H9 (cell line): ENCODE results near the gene MROH2A. TPM values are rescaled to one million over a fixed set of nuclear protein-coding genes. Genes with fewer than 3 reads are reported as not detected.

Source experiments
- DNase-seq: peaks from one replicate; pipeline ENCODE4 v3.0.0-alpha.2; 2017
- H2AFZ ChIP-seq: one replicate; pipeline ENCODE4 v1.6.1; 2013; ENCODE audit warnings: mild to moderate bottlenecking, low read length, control low read depth, moderate library complexity
- H2AK5ac ChIP-seq: 2 replicates; pipeline ENCODE4 v1.6.1; 2013; ENCODE audit warnings: low read length, control low read depth, mixed read lengths; ENCODE audit not compliant: insufficient read length
- H2BK120ac ChIP-seq: one replicate; pipeline ENCODE4 v1.6.1; 2013; ENCODE audit warnings: low read depth, mild to moderate bottlenecking, low read length, control low read depth, inconsistent platforms; ENCODE audit not compliant: poor library complexity, severe bottlenecking
- H2BK12ac ChIP-seq: 2 replicates; pipeline ENCODE4 v1.6.1; 2013; ENCODE audit warnings: low read length, control low read depth, mixed read lengths, low read depth; ENCODE audit not compliant: insufficient read length
- H2BK15ac ChIP-seq: 2 replicates; pipeline ENCODE4 v1.6.1; 2013; ENCODE audit warnings: low read depth, low read length, control low read depth
- H2BK20ac ChIP-seq: one replicate; pipeline ENCODE4 v1.6.1; 2013; ENCODE audit warnings: low read depth, mild to moderate bottlenecking, low read length, control low read depth, inconsistent platforms; ENCODE audit not compliant: poor library complexity, severe bottlenecking
- H2BK5ac ChIP-seq: 2 replicates; pipeline ENCODE4 v1.6.1; 2013; ENCODE audit warnings: low read length, control low read depth, mixed read lengths; ENCODE audit not compliant: insufficient read length
- H3K14ac ChIP-seq: 2 replicates; pipeline ENCODE4 v1.6.1; 2013; ENCODE audit warnings: low read length, control low read depth; ENCODE audit not compliant: insufficient read depth
- H3K18ac ChIP-seq: 2 replicates; pipeline ENCODE4 v1.6.1; 2013; ENCODE audit warnings: low read depth, mild to moderate bottlenecking, mixed read lengths, low read length, control low read depth; ENCODE audit not compliant: insufficient read length
- H3K23ac ChIP-seq: 2 replicates; pipeline ENCODE4 v1.6.1; 2013; ENCODE audit warnings: low read length, control low read depth, mixed read lengths, low read depth; ENCODE audit not compliant: insufficient read length
- H3K23me2 ChIP-seq: 2 replicates; pipeline ENCODE4 v1.6.1; 2013; ENCODE audit warnings: low read depth, mild to moderate bottlenecking, mixed read lengths, low read length, control low read depth; ENCODE audit not compliant: insufficient read length, poor library complexity, severe bottlenecking
- H3K27ac ChIP-seq: 2 replicates; pipeline ENCODE4 v1.5.1; 2013; ENCODE audit warnings: low read length, control low read depth, mixed read lengths, low read depth; ENCODE audit not compliant: insufficient read length
- H3K27me3 ChIP-seq: 2 replicates; pipeline ENCODE4 v1.6.1; 2013; ENCODE audit warnings: low read length, control low read depth, inconsistent platforms; ENCODE audit not compliant: insufficient read depth
- H3K4ac ChIP-seq: 2 replicates; pipeline ENCODE4 v1.6.1; 2013; ENCODE audit warnings: low read depth, mild to moderate bottlenecking, control low read depth, inconsistent platforms, low read length, moderate library complexity
- H3K4me1 ChIP-seq: 2 replicates; pipeline ENCODE4 v1.6.1; 2013; ENCODE audit warnings: low read length, control low read depth, inconsistent platforms; ENCODE audit not compliant: insufficient read depth
- H3K4me2 ChIP-seq: 2 replicates; pipeline ENCODE4 v1.6.1; 2013; ENCODE audit warnings: low read length, control low read depth, mixed read lengths; ENCODE audit not compliant: insufficient read length, insufficient read depth
- H3K56ac ChIP-seq: 2 replicates; pipeline ENCODE4 v1.6.1; 2013; ENCODE audit warnings: low read depth, mild to moderate bottlenecking, mixed read lengths, low read length, control low read depth; ENCODE audit not compliant: insufficient read length
- H3K79me1 ChIP-seq: 2 replicates; pipeline ENCODE4 v1.6.1; 2013; ENCODE audit warnings: low read depth, mild to moderate bottlenecking, moderate library complexity, low read length, control low read depth, inconsistent platforms; ENCODE audit not compliant: insufficient read depth, poor library complexity, severe bottlenecking
- H3K79me2 ChIP-seq: 2 replicates; pipeline ENCODE4 v1.6.1; 2013; ENCODE audit warnings: low read length, control low read depth, inconsistent platforms; ENCODE audit not compliant: insufficient read depth
- H3K9ac ChIP-seq: 2 replicates; pipeline ENCODE4 v1.6.1; 2013; ENCODE audit warnings: low read length, control low read depth, mixed read lengths; ENCODE audit not compliant: insufficient read length; ENCODE audit errors: extremely low read depth
- H3K9me3 ChIP-seq: one replicate; pipeline ENCODE4 v1.6.1; 2013; ENCODE audit warnings: low read depth, low read length, inconsistent platforms; ENCODE audit not compliant: control insufficient read depth
- H3T11ph ChIP-seq: one replicate; pipeline ENCODE4 v1.6.1; 2013; ENCODE audit warnings: mild to moderate bottlenecking, low read length, control low read depth, inconsistent platforms
- H4K20me1 ChIP-seq: one replicate; pipeline ENCODE4 v1.6.1; 2013; ENCODE audit not compliant: control insufficient read depth, insufficient read length, insufficient read depth
- H4K5ac ChIP-seq: 2 replicates; pipeline ENCODE4 v1.6.1; 2013; ENCODE audit warnings: low read depth, mild to moderate bottlenecking, mixed read lengths, low read length, control low read depth; ENCODE audit not compliant: insufficient read length
- H4K8ac ChIP-seq: replicated peaks from 2 replicates; pipeline ENCODE4 v1.6.1; 2013; ENCODE audit warnings: low read length, control low read depth, mixed read lengths, low read depth; ENCODE audit not compliant: insufficient read length
- H4K91ac ChIP-seq: 2 replicates; pipeline ENCODE4 v1.6.1; 2013; ENCODE audit warnings: low read depth, mild to moderate bottlenecking, moderate library complexity, mixed read lengths, low read length, control low read depth; ENCODE audit not compliant: insufficient read length
- H3K27ac Mint-ChIP-seq, 3 experiments: 2 replicates in 2 of 3; 3 replicates in 1 of 3; pipeline ENCODE4 v1.8.0; 2020 to 2021; ENCODE audit warnings: mixed read lengths in 3 of 3, mild to moderate bottlenecking in 1 of 3, moderate library complexity in 1 of 3
- H3K27me3 Mint-ChIP-seq: 2 replicates; pipeline ENCODE4 v1.8.0; 2021; ENCODE audit warnings: low read depth, mild to moderate bottlenecking, moderate library complexity, mixed read lengths
- H3K36me3 Mint-ChIP-seq, 3 experiments: 2 replicates in 2 of 3; 3 replicates in 1 of 3; pipeline ENCODE4 v1.8.0; 2020 to 2021; ENCODE audit warnings: low read depth in 3 of 3, mixed read lengths in 3 of 3; ENCODE audit not compliant: insufficient read depth in 1 of 3
- H3K4me1 Mint-ChIP-seq, 2 experiments: 2 replicates each; pipeline ENCODE4 v1.8.0; 2020; ENCODE audit warnings: mixed read lengths in 2 of 2
- H3K4me3 Mint-ChIP-seq, 2 experiments: 2 replicates in 1 of 2; 3 replicates in 1 of 2; pipeline ENCODE4 v1.8.0; 2020 to 2021; ENCODE audit warnings: mild to moderate bottlenecking in 2 of 2, mixed read lengths in 2 of 2, moderate library complexity in 1 of 2
- H3K9me3 Mint-ChIP-seq, 2 experiments: 2 replicates in 1 of 2; 3 replicates in 1 of 2; pipeline ENCODE4 v1.8.0; 2020; ENCODE audit warnings: mild to moderate bottlenecking in 2 of 2, mixed read lengths in 2 of 2, moderate library complexity in 1 of 2
- CTCF ChIP-seq: fragments of 200-600 bp; sonication (generic); conservative IDR thresholded peaks from 3 replicates; pipeline ENCODE4 v1.8.0; 2021; ENCODE audit warnings: antibody characterized with exemption, mild to moderate bottlenecking
- WGBS: extraction: QIAGEN DNeasy Blood & Tissue Kit; methylation state at CpG from one replicate; pipeline ENCODE4 v1.1.7; 2013; ENCODE audit warnings: missing lambda C conversion rate, low lambda C conversion rate, mixed read lengths; ENCODE audit not compliant: insufficient read length; ENCODE audit errors: extremely low coverage; 5-methylcytosine and 5-hydroxymethylcytosine counted together
- total RNA-seq: library from RNA; stranded (reverse); gene quantifications from 2 replicates; pipeline ENCODE4 v1.2.1, GENCODE V29; 2021

Gene MROH2A
- total RNA-seq, 1 experiment from 2014 or later, result not detected

- H4K5ac ChIP-seq, result no peak overlapping the region
- H4K20me1 ChIP-seq, result no peaks in the 10 kb centered on the region
- H3K9me3 Mint-ChIP-seq, result no peaks in the 10 kb centered on the region
- no peak overlapping the region for H2BK120ac ChIP-seq
- no peak overlapping the region for H3K9ac ChIP-seq
- H2BK5ac ChIP-seq, result no peak overlapping the region
- no peak overlapping the region for H3K4ac ChIP-seq
- H2AK5ac ChIP-seq, result no peak overlapping the region
- H4K8ac ChIP-seq, result no peak overlapping the region
- no peaks in the 10 kb centered on the region for H3K4me1 Mint-ChIP-seq
- no peak overlapping the region for H3K14ac ChIP-seq
- no peak overlapping the region for H2AFZ ChIP-seq
- no peak overlapping the region for H2BK20ac ChIP-seq
- no peak overlapping the region for H3K4me2 ChIP-seq
- H3K23me2 ChIP-seq, result no peaks in the 10 kb centered on the region
- no CpG with 5 or more reads among the region's 6 CpGs for WGBS
- no peaks in the 10 kb centered on the region for H3K27me3 ChIP-seq
- H3K4me3 Mint-ChIP-seq, result no peak overlapping the region
- TF ChIP-seq CTCF, result no peak
- H3T11ph ChIP-seq, result no peak overlapping the region
- no peak overlapping the region for H3K23ac ChIP-seq
- H3K36me3 Mint-ChIP-seq, result no peaks in the 10 kb centered on the region
- H3K18ac ChIP-seq, result no peak overlapping the region
- H3K27ac Mint-ChIP-seq, result no peak overlapping the region
- H3K79me2 ChIP-seq, result no peaks in the 10 kb centered on the region
- DNase-seq, result no peak
- H2BK12ac ChIP-seq, result no peak overlapping the region
- H4K91ac ChIP-seq, result no peak overlapping the region
- no peaks in the 10 kb centered on the region for H3K4me1 ChIP-seq
- no peaks in the 10 kb centered on the region for H3K9me3 ChIP-seq
- no peaks in the 10 kb centered on the region for H3K79me1 ChIP-seq
- H3K27me3 Mint-ChIP-seq, result peaks cover 9% of the 10 kb centered on the region
- no peak overlapping the region for H3K27ac ChIP-seq
- no peak overlapping the region for H2BK15ac ChIP-seq
- H3K56ac ChIP-seq, result no peak overlapping the region
Observed at GRCh38 chr2:233815861-233816260, 37.7 kb downstream of the MROH2A start.
